ENCODE data around the gene RBPJL.

- no peak for TF ChIP-seq POLR2A (IDR thresholded peaks at IDR 0.05)
- no peak for TF ChIP-seq EP300 (IDR thresholded peaks at IDR 0.05)
- no peak for TF ChIP-seq POLR2AphosphoS5 (IDR thresholded peaks at IDR 0.05)
- no peak for TF ChIP-seq CTCF (IDR thresholded peaks at IDR 0.05)
Measured at GRCh38 chr20:45282700-45283550, 23.7 kb upstream of the RBPJL start.

Measured in stomach (tissue), 4 donors.